ENCODE measurements around the gene PTGR1.

GRCh38 chr9:111622626-111623025 is 23.2 kb upstream of the PTGR1 start:
- TF ChIP-seq POLR2A (IDR thresholded peaks at IDR 0.05) = no peak
- no peak for TF ChIP-seq POLR2AphosphoS5 (IDR thresholded peaks at IDR 0.05)
- TF ChIP-seq CTCF (IDR thresholded peaks at IDR 0.05) = no peak
